NCI-H1048 (cell line): ENCODE results near the gene APCDD1L.

Experiments used
- DNase-seq: peaks from one replicate; lab custom pipeline; 2025; lab: John Stamatoyannopoulos, UW

Gene APCDD1L

GRCh38 chr20:58515233-58516212 lies at the start of gene APCDD1L:
TSS of gene APCDD1L (minus strand) at chr20:58515399. CDS start at chr20:58514707, 692 bp downstream.
- no peak for DNase-seq

GRCh38 chr20:58559368-58559729 lies 44.1 kb upstream of the APCDD1L start:
- no peak for DNase-seq

- DNase-seq = no peak
These were observed 43.5 kb upstream of the APCDD1L start for GRCh38 chr20:58558486-58559367.

- DNase-seq = no peak
These were observed 42.6 kb upstream of the APCDD1L start for GRCh38 chr20:58557733-58558342.

- DNase-seq = no peak
These were observed 41.8 kb upstream of the APCDD1L start for GRCh38 chr20:58556961-58557360.

- no peak for DNase-seq
These were observed 40.0 kb upstream of the APCDD1L start for GRCh38 chr20:58555078-58555765.

- no peak for DNase-seq
These were observed 39.3 kb upstream of the APCDD1L start for GRCh38 chr20:58554541-58554940.

- no peak for DNase-seq
These were observed 38.6 kb upstream of the APCDD1L start for GRCh38 chr20:58553841-58554240.

GRCh38 chr20:58553166-58553696 lies 38.0 kb upstream of the APCDD1L start:
- no peak for DNase-seq

GRCh38 chr20:58552366-58552934 lies 37.3 kb upstream of the APCDD1L start:
- no peak for DNase-seq

- DNase-seq = no peak
These were observed 36.4 kb upstream of the APCDD1L start for GRCh38 chr20:58551631-58552030.

- no peak for DNase-seq
These were observed 35.3 kb upstream of the APCDD1L start for GRCh38 chr20:58550275-58551059.

GRCh38 chr20:58549231-58550209 lies 34.3 kb upstream of the APCDD1L start:
- DNase-seq = no peak

- no peak for DNase-seq
These were observed 32.6 kb upstream of the APCDD1L start for GRCh38 chr20:58547623-58548475.

GRCh38 chr20:58546756-58547622 lies 31.8 kb upstream of the APCDD1L start:
- DNase-seq = no peak

- no peak for DNase-seq
These were observed 31.2 kb upstream of the APCDD1L start for GRCh38 chr20:58546416-58546711.
